Measurements from ENCODE around the gene MICAL3.
"Not testable (repeated sequence)": the region's sequence is repeated elsewhere in the genome, so short reads cannot be mapped to it uniquely, and the experiment has no call there.

The MICAL3 gene

GRCh38 chr22:17878941-17879340 is 145.4 kb downstream of the MICAL3 start:
- DNase-seq: no peak

GRCh38 chr22:17878186-17878694 is 146.1 kb downstream of the MICAL3 start:
- no peak for DNase-seq

GRCh38 chr22:17876878-17877855 is 147.2 kb downstream of the MICAL3 start:
- not testable (repeated sequence) for DNase-seq

- no peak for DNase-seq
Observed at GRCh38 chr22:17876306-17876831, 148.0 kb downstream of the MICAL3 start.

GRCh38 chr22:17875631-17876030 is 148.7 kb downstream of the MICAL3 start:
- DNase-seq: no peak

GRCh38 chr22:17875156-17875555 is 149.2 kb downstream of the MICAL3 start:
- no peak for DNase-seq

- DNase-seq: no peak
Observed at GRCh38 chr22:17874231-17874905, 150.0 kb downstream of the MICAL3 start.

GRCh38 chr22:17873804-17874203 is 150.6 kb downstream of the MICAL3 start:
- DNase-seq: no peak

- DNase-seq: no peak
Observed at GRCh38 chr22:17873116-17873515, 151.2 kb downstream of the MICAL3 start.

GRCh38 chr22:17872471-17872870 is 151.9 kb downstream of the MICAL3 start:
- DNase-seq: no peak

GRCh38 chr22:17871726-17872458 is 152.5 kb downstream of the MICAL3 start:
- DNase-seq: no peak

- DNase-seq: no peak
Observed at GRCh38 chr22:17870407-17870806, 154.0 kb downstream of the MICAL3 start.

GRCh38 chr22:17869285-17870096 is 154.9 kb downstream of the MICAL3 start:
- DNase-seq: no peak

GRCh38 chr22:17868771-17869170 is 155.6 kb downstream of the MICAL3 start:
- no peak for DNase-seq

- no peak for DNase-seq
Observed at GRCh38 chr22:17867160-17867785, 157.1 kb downstream of the MICAL3 start.

- no peak for DNase-seq
Observed at GRCh38 chr22:17866621-17867020, 157.7 kb downstream of the MICAL3 start.

GRCh38 chr22:17866127-17866526 is 158.2 kb downstream of the MICAL3 start:
- no peak for DNase-seq

- DNase-seq: no peak
Observed at GRCh38 chr22:17865183-17866055, 158.9 kb downstream of the MICAL3 start.

GRCh38 chr22:17864398-17865182 is 159.8 kb downstream of the MICAL3 start:
- no peak for DNase-seq

All from left hindlimb (tissue), 1 donor.